Right lobe of liver (tissue), 6 donors: ENCODE measurements around the gene OXA1L. TPM values are rescaled to one million over a fixed set of nuclear protein-coding genes. Genes with fewer than 3 reads are reported as not detected.
A peak's percentile ranks its signal among the peaks of the same experiment; 100 is the strongest.

Experiments used
- ATAC-seq, 4 donors: fragments of 200-7000 bp; cut with Tn5 transposase; one replicate each; pipeline ENCODE4 v1.9.1; 2020; ENCODE audit warnings: mild to moderate bottlenecking in 4 of 4, moderate library complexity in 4 of 4
- DNase-seq, 3 donors: peaks; one replicate each; pipeline ENCODE4 v3.0.0-alpha.2; 2020
- H3K27ac ChIP-seq, 3 donors: fragments of 200-600 bp; one replicate each; pipeline ENCODE4 v1.8.0; 2022
- H3K27me3 ChIP-seq, 2 donors: fragments of 200-600 bp; one replicate each; pipeline ENCODE4 v1.8.0; 2022
- H3K36me3 ChIP-seq, 4 donors: fragments of 200-600 bp; sonication (generic) in 1 of 4; one replicate each; pipeline versions ENCODE4 v1.5.1 to v1.8.0; 2017 to 2022; ENCODE audit warnings: control low read depth in 1 of 4
- H3K4me1 ChIP-seq, 4 donors: fragments of 200-600 bp; sonication (generic) in 1 of 4; one replicate each; pipeline versions ENCODE4 v1.5.1 to v1.8.0; 2017 to 2022; ENCODE audit warnings: control low read depth in 1 of 4
- H3K4me3 ChIP-seq, 3 donors: fragments of 200-600 bp; one replicate each; pipeline ENCODE4 v1.8.0; 2022
- H3K9me3 ChIP-seq, 4 donors: fragments of 200-600 bp; sonication (generic) in 1 of 4; one replicate each; pipeline versions ENCODE4 v1.5.1 to v1.8.0; 2017 to 2022; ENCODE audit warnings: control low read depth in 1 of 4
- POLR2A ChIP-seq: fragments of 450-650 bp; IDR thresholded peaks from one replicate; pipeline ENCODE4 v1.6.1; 2017; ENCODE audit warnings: antibody characterized with exemption, mild to moderate bottlenecking
- WGBS: methylation state at CpG from one replicate; pipeline ENCODE4 v1.1.6; 2018; ENCODE audit warnings: low coverage, low lambda C conversion rate; ENCODE audit not compliant: insufficient coverage; ENCODE audit errors: missing lambda C conversion rate; 5-methylcytosine and 5-hydroxymethylcytosine counted together
- intact Hi-C, 2 donors: fragments of 100-400 bp; cut with DNase I; formaldehyde crosslinking; loops; one replicate each; pipeline versions ENCODE4 v1.11.2 to v1.14.1; 2022
- total RNA-seq, 6 experiments: library from RNA; depleted of rRNA in 2 of 6; stranded (reverse); fragments of >200 nt in 2 of 6; fragmentation: NEBNext Ultra II Directional in 3 of 6; extraction: Animal tissue kit (Norgen Biotek cat#: 25700) in 3 of 6; gene quantifications; one replicate each; pipeline versions ENCODE4 v1.1.0 to v1.2.4, GENCODE V29; 2016 to 2023
- TF ChIP-seq, protein P1 (sequence below), 4 donors: fragments of 200-600 bp in 3 of 4; fragments of 450-650 bp in 1 of 4; IDR thresholded peaks; one replicate each; pipeline versions ENCODE4 v1.5.1 to v1.8.0; 2016 to 2022; ENCODE audit warnings: antibody characterized with exemption in 4 of 4, mild to moderate bottlenecking in 2 of 4
- donor health status: DM: no; HTN: yes; CAD: no.
- donor health status: DM: no; HTN: no; CAD: no.
- donor health status: DM: no; HTN: no; CAD: no.
- donor health status: DM: no; HTN: yes; CAD: no.
- donor health status: DM: no; HTN: yes; CAD: no.

The OXA1L gene
- total RNA-seq, 6 experiments from 2014 or later: 64.3 to 80.1 (median 72.3) TPM

DNA sequence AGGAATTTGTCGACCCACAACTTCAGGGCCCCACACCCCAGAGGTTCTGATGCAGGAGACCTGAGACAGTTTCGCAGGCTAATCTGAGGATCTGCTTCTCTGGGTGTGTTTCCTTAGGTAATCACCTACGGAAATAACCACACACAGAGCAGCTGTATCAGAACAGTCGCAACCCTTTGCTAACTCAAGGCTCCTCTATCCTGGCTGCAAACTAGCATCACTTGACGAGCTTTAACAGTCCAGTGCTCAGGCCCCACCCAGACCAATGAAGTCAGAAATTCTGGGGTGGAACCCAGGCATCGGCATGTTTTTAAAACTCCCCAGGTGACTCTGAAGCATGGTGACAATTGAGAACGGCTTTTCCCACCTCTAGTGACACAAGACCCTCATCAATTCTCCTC is 28.1 kb downstream of the OXA1L start:
- DNase-seq (no peak), ATAC-seq (no peak)
- no peak for TF ChIP-seq POLR2A
- TF ChIP-seq, protein P1, sequence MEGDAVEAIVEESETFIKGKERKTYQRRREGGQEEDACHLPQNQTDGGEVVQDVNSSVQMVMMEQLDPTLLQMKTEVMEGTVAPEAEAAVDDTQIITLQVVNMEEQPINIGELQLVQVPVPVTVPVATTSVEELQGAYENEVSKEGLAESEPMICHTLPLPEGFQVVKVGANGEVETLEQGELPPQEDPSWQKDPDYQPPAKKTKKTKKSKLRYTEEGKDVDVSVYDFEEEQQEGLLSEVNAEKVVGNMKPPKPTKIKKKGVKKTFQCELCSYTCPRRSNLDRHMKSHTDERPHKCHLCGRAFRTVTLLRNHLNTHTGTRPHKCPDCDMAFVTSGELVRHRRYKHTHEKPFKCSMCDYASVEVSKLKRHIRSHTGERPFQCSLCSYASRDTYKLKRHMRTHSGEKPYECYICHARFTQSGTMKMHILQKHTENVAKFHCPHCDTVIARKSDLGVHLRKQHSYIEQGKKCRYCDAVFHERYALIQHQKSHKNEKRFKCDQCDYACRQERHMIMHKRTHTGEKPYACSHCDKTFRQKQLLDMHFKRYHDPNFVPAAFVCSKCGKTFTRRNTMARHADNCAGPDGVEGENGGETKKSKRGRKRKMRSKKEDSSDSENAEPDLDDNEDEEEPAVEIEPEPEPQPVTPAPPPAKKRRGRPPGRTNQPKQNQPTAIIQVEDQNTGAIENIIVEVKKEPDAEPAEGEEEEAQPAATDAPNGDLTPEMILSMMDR (IDR thresholded peaks at IDR 0.05): no peak
- H3K27ac ChIP-seq: no peak overlapping the region
- peaks cover 0 to 5% (median 0%) of the 10 kb centered on the region in 4 donors for H3K4me1 ChIP-seq
- no peak overlapping the region for H3K4me3 ChIP-seq
- intact Hi-C loops: no loop called here
- 40% methylated on average over 3 of the region's 7 CpGs for WGBS
- no peaks in the 10 kb centered on the region for H3K36me3 ChIP-seq
- H3K9me3 ChIP-seq: no peaks in the 10 kb centered on the region
- H3K27me3 ChIP-seq: no peaks in the 10 kb centered on the region

DNA sequence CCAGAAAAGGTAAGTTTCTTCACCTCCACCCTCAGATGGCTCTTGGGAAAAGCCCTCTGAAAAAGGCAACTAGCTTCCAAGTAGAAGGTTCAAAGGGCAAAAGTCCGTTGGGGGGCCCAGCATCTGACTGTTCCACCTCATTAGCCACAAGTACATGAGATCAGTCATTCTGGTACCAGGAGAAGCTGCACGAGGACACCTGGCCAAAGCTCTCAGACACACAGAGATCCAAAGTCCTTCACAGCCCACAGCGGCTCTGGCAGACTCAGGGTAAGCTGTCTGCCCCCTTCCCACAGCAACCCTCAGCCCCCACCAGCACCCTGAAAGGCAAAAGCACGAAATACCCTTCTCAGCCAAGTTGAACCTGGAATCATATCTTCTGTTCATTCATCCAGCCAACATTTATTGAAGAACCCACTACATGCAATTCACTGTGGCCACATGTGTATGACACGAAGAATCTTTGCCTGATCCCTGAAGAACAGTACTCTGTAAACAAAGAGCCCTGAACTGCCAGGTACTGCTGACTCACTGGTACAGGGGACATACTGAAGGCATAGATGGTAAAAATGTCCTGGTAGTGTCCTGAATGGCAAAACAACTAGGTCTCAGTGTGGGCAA is 29.7 kb downstream of the OXA1L start:
- no peaks in the 10 kb centered on the region for H3K27me3 ChIP-seq
- H3K27ac ChIP-seq: no peak overlapping the region
- 36% methylated on average over 3 of the region's 5 CpGs for WGBS
- ATAC-seq (peak in 1 of 4 donors; percentile 50), DNase-seq (no peak)
- no peaks in the 10 kb centered on the region for H3K9me3 ChIP-seq
- TF ChIP-seq, protein P1 (IDR thresholded peaks at IDR 0.05): no peak
- no peaks in the 10 kb centered on the region for H3K36me3 ChIP-seq
- peaks cover 0 to 5% (median 0%) of the 10 kb centered on the region in 4 donors for H3K4me1 ChIP-seq
- intact Hi-C loops: no loop called here
- H3K4me3 ChIP-seq: no peak overlapping the region

DNA sequence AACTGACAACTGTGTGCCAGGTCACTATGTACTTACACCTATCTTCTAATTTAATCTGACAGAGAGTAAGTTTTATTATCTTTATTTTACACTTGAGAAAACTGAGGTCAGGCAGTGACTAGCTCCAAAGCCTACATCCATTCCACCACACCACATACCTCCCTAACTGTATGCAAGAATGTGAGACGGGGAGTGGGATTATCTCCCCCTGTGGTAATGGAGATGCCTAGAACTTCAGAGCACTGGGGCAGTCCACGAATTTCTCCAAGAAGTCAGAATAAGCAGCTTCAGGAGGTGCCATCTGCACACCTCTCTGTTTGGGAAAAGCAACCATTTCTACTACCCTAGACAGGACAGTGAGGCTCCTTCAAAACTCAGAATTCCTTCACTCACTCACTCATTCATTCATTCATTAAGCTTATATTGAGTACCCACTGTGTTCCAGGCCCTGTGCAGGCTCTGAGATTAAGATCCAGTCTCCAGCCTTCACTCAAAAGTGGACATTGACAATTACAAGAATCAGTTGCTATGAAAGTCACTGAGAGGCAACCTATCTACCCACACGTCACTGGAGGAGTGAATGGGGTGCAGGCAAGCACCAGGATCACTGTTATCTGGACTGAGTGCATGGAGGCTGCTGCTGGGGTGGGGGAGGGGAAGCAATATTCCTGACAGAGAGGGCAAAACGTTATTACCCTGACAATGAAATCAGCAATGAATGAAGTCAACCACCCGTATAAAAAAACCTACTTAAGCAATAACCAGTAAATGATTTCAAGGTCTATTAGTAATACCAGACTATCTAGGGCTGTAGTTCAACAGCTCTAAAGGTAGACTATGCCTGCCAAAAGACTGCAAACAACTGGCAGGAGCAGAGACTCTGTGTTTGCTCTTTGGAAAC is 30.8 kb downstream of the OXA1L start:
- intact Hi-C loops: no loop called here
- Histone ChIP-seq H3K4me1 (peaks cover 0 to 5% (median 0%) of the 10 kb centered on the region in 4 donors), H3K36me3 (no peaks in the 10 kb centered on the region), H3K9me3 (no peaks in the 10 kb centered on the region), H3K4me3 (no peak overlapping the region), H3K27ac (no peak overlapping the region), H3K27me3 (no peaks in the 10 kb centered on the region)
- TF ChIP-seq, protein P1 (IDR thresholded peaks at IDR 0.05): no peak
- no peak for TF ChIP-seq POLR2A
- ATAC-seq (peak; percentile 33 to 77 (median 65)), DNase-seq (no peak)
- 23% methylated on average over 5 of the region's 5 CpGs for WGBS

DNA sequence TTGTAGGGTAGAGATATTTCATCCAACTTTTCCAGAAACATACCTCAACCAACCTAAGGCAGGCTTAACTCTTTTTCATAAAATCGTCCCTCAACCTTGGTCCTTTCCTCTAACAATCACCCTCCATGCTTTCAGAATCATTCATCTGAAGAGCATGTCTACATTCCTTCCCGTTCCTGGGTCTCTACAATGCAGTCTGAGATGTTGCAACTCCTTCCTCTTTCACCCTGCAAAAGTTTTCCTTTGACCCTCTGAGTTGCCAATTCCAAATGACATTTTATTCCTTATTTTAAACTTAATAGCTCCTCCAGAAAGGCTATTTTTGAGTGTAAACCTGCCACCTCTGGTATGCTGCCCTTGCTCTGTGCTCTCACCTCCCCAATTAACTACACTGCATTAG is 32.0 kb downstream of the OXA1L start:
- H3K4me3 ChIP-seq: no peak overlapping the region
- H3K36me3 ChIP-seq: no peaks in the 10 kb centered on the region
- peaks cover 0 to 5% (median 0%) of the 10 kb centered on the region in 4 donors for H3K4me1 ChIP-seq
- no peaks in the 10 kb centered on the region for H3K27me3 ChIP-seq
- no peak for DNase-seq
- H3K27ac ChIP-seq: no peak overlapping the region
- no peaks in the 10 kb centered on the region for H3K9me3 ChIP-seq
- intact Hi-C loops: no loop called here
- peak in 3 of 4 donors; percentile 18 to 64 (median 29) for ATAC-seq
- TF ChIP-seq, protein P1 (IDR thresholded peaks at IDR 0.05): no peak
- no peak for TF ChIP-seq POLR2A
- WGBS: 23% methylated on average over 2 of the region's 2 CpGs
